Lower lobe of right lung (tissue), 2 donors: Measurements from ENCODE around the gene NEU3. TPM values are rescaled to one million over a fixed set of nuclear protein-coding genes. Genes with fewer than 3 reads are reported as not detected.
"Not testable (repeated sequence)": the region's sequence is repeated elsewhere in the genome, so short reads cannot be mapped to it uniquely, and the experiment has no call there.

Experiments
- ATAC-seq, 2 donors: fragments of 200-7000 bp; cut with Tn5 transposase; one replicate each; pipeline ENCODE4 v1.9.1; 2020 to 2022; ENCODE audit warnings: mild to moderate bottlenecking in 2 of 2, moderate library complexity in 2 of 2
- DNase-seq: peaks from one replicate; pipeline ENCODE4 v3.0.0-alpha.2; 2020
- H3K27ac ChIP-seq: fragments of 200-600 bp; one replicate; pipeline ENCODE4 v1.8.0; 2022
- H3K27me3 ChIP-seq: fragments of 200-600 bp; one replicate; pipeline ENCODE4 v1.8.0; 2022; ENCODE audit warnings: low read depth
- H3K36me3 ChIP-seq: fragments of 200-600 bp; one replicate; pipeline ENCODE4 v1.8.0; 2022; ENCODE audit warnings: mild to moderate bottlenecking
- H3K4me1 ChIP-seq: fragments of 200-600 bp; one replicate; pipeline ENCODE4 v1.8.0; 2022
- H3K4me3 ChIP-seq: fragments of 200-600 bp; one replicate; pipeline ENCODE4 v1.8.0; 2022; ENCODE audit warnings: mild to moderate bottlenecking
- H3K9me3 ChIP-seq: fragments of 200-600 bp; one replicate; pipeline ENCODE4 v1.8.0; 2022
- CTCF ChIP-seq: fragments of 200-600 bp; IDR thresholded peaks from one replicate; pipeline ENCODE4 v1.8.0; 2022; ENCODE audit warnings: antibody characterized with exemption, mild to moderate bottlenecking
- intact Hi-C: fragments of 100-400 bp; cut with DNase I; formaldehyde crosslinking; loops from one replicate; pipeline ENCODE4 v1.11.0; 2022
- total RNA-seq: library from RNA; stranded (reverse); fragmentation: NEBNext Ultra II Directional; extraction: Animal tissue kit (Norgen Biotek cat#: 25700); gene quantifications from one replicate; pipeline ENCODE4 v1.2.1, GENCODE V29; 2021
- donor health status: DM: no; HTN: yes; CAD: no; lungs with severe emphysema.

NEU3 gene
- total RNA-seq, 1 donor from 2014 or later = 10.7 TPM

- no peaks in the 10 kb centered on the region for H3K27me3 ChIP-seq
- no peak for DNase-seq
- peak overlapping the region; percentile 85 for H3K4me3 ChIP-seq
- peak overlapping the region; percentile 79 for H3K27ac ChIP-seq
- ATAC-seq = peak; percentile 3 to 6
- intact Hi-C loops = no loop called here
- no peak for TF ChIP-seq CTCF
- H3K36me3 ChIP-seq = peaks cover 2% of the 10 kb centered on the region
- no peaks in the 10 kb centered on the region for H3K9me3 ChIP-seq
- peaks cover 14% of the 10 kb centered on the region for H3K4me1 ChIP-seq
Measured at GRCh38 chr11:74989260-74989638, 516 bp downstream of the NEU3 start.

GRCh38 chr11:74990150-74990549 lies 1.4 kb downstream of the NEU3 start:
- ATAC-seq, H3K27ac ChIP-seq, H3K4me3 ChIP-seq, H3K27me3 ChIP-seq, intact Hi-C loops, H3K36me3 ChIP-seq, H3K9me3 ChIP-seq, DNase-seq: not testable (repeated sequence)
- H3K4me1 ChIP-seq = peaks cover 14% of the 10 kb centered on the region

- no peaks in the 10 kb centered on the region for H3K27me3 ChIP-seq
- intact Hi-C loops = no loop called here
- DNase-seq (no peak), ATAC-seq (no peak)
- TF ChIP-seq CTCF = no peak
- peaks cover 14% of the 10 kb centered on the region for H3K4me1 ChIP-seq
- peaks cover 17% of the 10 kb centered on the region for H3K36me3 ChIP-seq
- H3K9me3 ChIP-seq = no peaks in the 10 kb centered on the region
- H3K27ac ChIP-seq = no peak overlapping the region
- H3K4me3 ChIP-seq = no peak overlapping the region
Measured at GRCh38 chr11:74990941-74991340, 2.2 kb downstream of the NEU3 start.

- ATAC-seq = no peak
- H3K9me3 ChIP-seq = no peaks in the 10 kb centered on the region
- no peak for DNase-seq
- H3K4me1 ChIP-seq = peaks cover 14% of the 10 kb centered on the region
- H3K27me3 ChIP-seq = no peaks in the 10 kb centered on the region
- intact Hi-C loops = no loop called here
- H3K36me3 ChIP-seq = peaks cover 26% of the 10 kb centered on the region
- no peak for TF ChIP-seq CTCF
- H3K27ac ChIP-seq = no peak overlapping the region
- H3K4me3 ChIP-seq = no peak overlapping the region
Measured at GRCh38 chr11:74992852-74993251, 4.1 kb downstream of the NEU3 start.

GRCh38 chr11:75000975-75001354 lies 12.2 kb downstream of the NEU3 start:
- ATAC-seq (no peak), DNase-seq (no peak)
- Histone ChIP-seq H3K4me3 (no peak overlapping the region), H3K27ac (no peak overlapping the region), H3K9me3 (no peaks in the 10 kb centered on the region), H3K4me1 (no peaks in the 10 kb centered on the region), H3K36me3 (peaks cover 18% of the 10 kb centered on the region), H3K27me3 (no peaks in the 10 kb centered on the region)
- no peak for TF ChIP-seq CTCF
- intact Hi-C loops = no loop called here

GRCh38 chr11:75001686-75002085 lies 13.0 kb downstream of the NEU3 start:
- H3K9me3 ChIP-seq = no peaks in the 10 kb centered on the region
- no peaks in the 10 kb centered on the region for H3K4me1 ChIP-seq
- intact Hi-C loops = no loop called here
- ATAC-seq (no peak), DNase-seq (no peak)
- H3K4me3 ChIP-seq = no peak overlapping the region
- TF ChIP-seq CTCF = no peak
- H3K27me3 ChIP-seq = no peaks in the 10 kb centered on the region
- peaks cover 22% of the 10 kb centered on the region for H3K36me3 ChIP-seq
- H3K27ac ChIP-seq = no peak overlapping the region
